ENCODE data around the gene ADD2.

DNA sequence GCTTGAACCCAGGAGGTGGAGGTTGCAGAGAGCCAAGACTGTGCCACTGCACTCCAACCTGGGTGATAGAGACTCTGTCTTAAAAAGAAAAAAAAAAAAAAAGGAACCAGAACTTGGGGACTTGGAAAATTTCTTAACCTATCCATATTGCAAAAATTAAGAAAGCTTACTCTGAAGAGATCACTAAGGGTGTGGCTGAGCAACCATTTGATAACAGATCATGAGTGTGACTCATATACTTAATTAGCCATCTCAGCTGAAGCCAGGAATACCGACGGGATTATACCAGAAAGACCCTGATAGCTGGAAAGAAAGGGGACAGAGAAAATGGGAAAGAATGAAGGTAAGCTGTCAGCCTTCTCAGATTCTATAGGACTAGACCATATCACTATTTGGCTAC, 7.1 kb upstream of the ADD2 start:
- no peak for TF ChIP-seq POLR2A (IDR thresholded peaks at IDR 0.05; ENCODE audit: low read length)
- no peak for TF ChIP-seq GATA1 (IDR thresholded peaks at IDR 0.05; ENCODE audit: low read depth, low read length)

Data from erythroblast (primary cell).